K562 (cell line): ENCODE results near the gene SYNJ2. TPM values are rescaled to one million over a fixed set of nuclear protein-coding genes. Genes with fewer than 3 reads are reported as not detected.

Experiments
- CBFA2T2 ChIP-seq: fragments of 450-650 bp; conservative IDR thresholded peaks from 2 replicates; pipeline ENCODE4 v1.6.1; 2017; ENCODE audit warnings: mild to moderate bottlenecking
- CBX2 ChIP-seq: fragments of 200-600 bp; sonication (generic); IDR thresholded peaks from one replicate; pipeline ENCODE4 v1.6.1; 2012; ENCODE audit warnings: mild to moderate bottlenecking, low read length, inconsistent platforms; ENCODE audit not compliant: insufficient read depth, poor library complexity, severe bottlenecking
- CHD7 ChIP-seq: fragments of 200-600 bp; sonication (generic); IDR thresholded peaks from one replicate; pipeline ENCODE4 v1.6.1; 2012; ENCODE audit warnings: mild to moderate bottlenecking, low read depth, low read length, inconsistent platforms
- CTCF ChIP-seq, 3 experiments: IDR thresholded peaks in 2 of 3; conservative IDR thresholded peaks in 1 of 3; 2 replicates each; pipeline ENCODE4 v1.5.1; 2011 to 2012; ENCODE audit warnings: low read length in 3 of 3, mild to moderate bottlenecking in 3 of 3, control low read depth in 2 of 3, improper control_type of control experiment in 1 of 3, inconsistent platforms in 1 of 3, low read depth in 1 of 3, mixed read lengths in 1 of 3, moderate library complexity in 1 of 3; ENCODE audit not compliant: insufficient read depth in 2 of 3
- FOXA3 ChIP-seq, 2 experiments: fragments of 450-650 bp in 1 of 2; sonication (generic) in 1 of 2; formaldehyde crosslinking; IDR thresholded peaks in 1 of 2; conservative IDR thresholded peaks in 1 of 2; 2 replicates each; pipeline versions ENCODE4 v1.4.0 to v1.8.0; 2020 to 2022; ENCODE audit warnings: mild to moderate bottlenecking in 2 of 2, missing genetic modification reagents in 1 of 2
- RAD21 ChIP-seq, 2 experiments: fragments of 250-450 bp in 1 of 2; fragments of 450-650 bp in 1 of 2; sonication (Bioruptor Pico) in 1 of 2; formaldehyde crosslinking in 1 of 2; IDR thresholded peaks in 1 of 2; conservative IDR thresholded peaks in 1 of 2; 2 replicates each; pipeline versions ENCODE4 v1.4.0 to v1.8.0; 2020 to 2022; ENCODE audit warnings: mild to moderate bottlenecking in 2 of 2, moderate library complexity in 1 of 2
- SOX6 ChIP-seq: fragments of 450-650 bp; IDR thresholded peaks from 2 replicates; pipeline ENCODE4 v1.6.1; 2014; ENCODE audit warnings: mild to moderate bottlenecking
- XRCC3 ChIP-seq: fragments of 450-650 bp; IDR thresholded peaks from 2 replicates; pipeline ENCODE4 v1.6.1; 2017; ENCODE audit warnings: mild to moderate bottlenecking, moderate library complexity
- ZNF217 ChIP-seq: sonication (generic); formaldehyde crosslinking; IDR thresholded peaks from 2 replicates; pipeline ENCODE4 v1.8.0; 2022; ENCODE audit warnings: mild to moderate bottlenecking, missing genetic modification reagents
- ZNF239 ChIP-seq: fragments of 250-450 bp; sonication (Bioruptor Pico); IDR thresholded peaks from 2 replicates; pipeline ENCODE4 v1.4.0; 2020; ENCODE audit warnings: mild to moderate bottlenecking
- ZNF431 ChIP-seq: sonication (generic); formaldehyde crosslinking; IDR thresholded peaks from 2 replicates; pipeline ENCODE4 v1.8.0; 2022; ENCODE audit warnings: mild to moderate bottlenecking, missing genetic modification reagents
- polyA plus RNA-seq, 8 experiments: library from polyadenylated mRNA; depleted of rRNA in 4 of 8; stranded (reverse) in 5 of 8; unstranded in 3 of 8; fragments of >200 nt; fragmentation: Nextera tagmentation in 2 of 8; fragmentation: Illumina TruSeq in 1 of 8; extraction: Ambion mirVana in 2 of 8; extraction: Trizol in 1 of 8; gene quantifications; 2 replicates each; pipeline versions ENCODE4 v1.2.1 to v1.2.3, GENCODE V29; 2011 to 2014; ENCODE audit warnings: inconsistent platforms in 1 of 8, missing spikeins in 1 of 8
- total RNA-seq, 7 experiments: library from RNA; depleted of rRNA in 6 of 7; stranded (reverse); fragments of >200 nt in 6 of 7; fragmentation: Illumina TruSeq in 2 of 7; extraction: Trizol in 2 of 7; gene quantifications; 2 replicates each; pipeline versions ENCODE4 v1.2.1 to v1.2.3, GENCODE V29; 2011 to 2021; ENCODE audit warnings: low replicate concordance in 1 of 7
- TF ChIP-seq, protein P1 (sequence below): fragments of 450-650 bp; formaldehyde crosslinking; IDR thresholded peaks from 2 replicates; pipeline ENCODE4 v1.4.0; 2020; ENCODE audit warnings: mild to moderate bottlenecking, moderate library complexity

The SYNJ2 gene
- total and polyA plus RNA-seq, 9 of the 15 experiments (the other 6 are each of a cell fraction or from before 2014, with no cell fraction given) = 3.0 to 27.7 (median 17.8) TPM

- TF ChIP-seq CHD7 (no peak), ZNF217 (CRISPR knock-in tag) (no peak), XRCC3 (no peak), RAD21 (CRISPR knock-in tag; conservative IDR thresholded peaks at IDR 0.05 in 1 of 2, IDR thresholded peaks at IDR 0.05 in 1 of 2) (peak in 1 of 2 experiments; percentile 10; a peak in 2 of 4 replicates), ZNF239 (CRISPR knock-in tag) (no peak), CBFA2T2 (peak; percentile 46), CBX2 (no peak), SOX6 (no peak), FOXA3 (CRISPR knock-in tag; conservative IDR thresholded peaks at IDR 0.05 in 1 of 2, IDR thresholded peaks at IDR 0.05 in 1 of 2) (0 out of 4 replicates have a peak, but pooled peaks of 1 of the 2 experiments have one; percentile 18), ZNF431 (CRISPR knock-in tag) (no peak), CTCF (IDR thresholded peaks at IDR 0.05 in 2 of 3, conservative IDR thresholded peaks at IDR 0.05 in 1 of 3; ENCODE audit: insufficient read depth in 2 of 3, low read depth in 1 of 3, low read length in 3 of 3) (peak in 1 of 3 experiments; percentile 5; a peak in 1 of 6 replicates)
- TF ChIP-seq, protein P1, sequence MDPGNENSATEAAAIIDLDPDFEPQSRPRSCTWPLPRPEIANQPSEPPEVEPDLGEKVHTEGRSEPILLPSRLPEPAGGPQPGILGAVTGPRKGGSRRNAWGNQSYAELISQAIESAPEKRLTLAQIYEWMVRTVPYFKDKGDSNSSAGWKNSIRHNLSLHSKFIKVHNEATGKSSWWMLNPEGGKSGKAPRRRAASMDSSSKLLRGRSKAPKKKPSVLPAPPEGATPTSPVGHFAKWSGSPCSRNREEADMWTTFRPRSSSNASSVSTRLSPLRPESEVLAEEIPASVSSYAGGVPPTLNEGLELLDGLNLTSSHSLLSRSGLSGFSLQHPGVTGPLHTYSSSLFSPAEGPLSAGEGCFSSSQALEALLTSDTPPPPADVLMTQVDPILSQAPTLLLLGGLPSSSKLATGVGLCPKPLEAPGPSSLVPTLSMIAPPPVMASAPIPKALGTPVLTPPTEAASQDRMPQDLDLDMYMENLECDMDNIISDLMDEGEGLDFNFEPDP = no peak
Measured at GRCh38 chr6:157962601-157963302, 18.9 kb upstream of the SYNJ2 start (continued).
